Fibroblast of gingiva (primary cell): ENCODE results near the gene RTTN.

Experiments used
- DNase-seq: peaks from one replicate; pipeline ENCODE4 v3.0.0-alpha.2; 2011; ENCODE audit warnings: low read depth

RTTN gene

GRCh38 chr18:70197844-70198243 lies 7.6 kb downstream of the RTTN start:
- DNase-seq, result no peak

- DNase-seq, result no peak
Measured at GRCh38 chr18:70197026-70197425, 8.5 kb downstream of the RTTN start.

GRCh38 chr18:70195852-70196434 lies 9.5 kb downstream of the RTTN start:
- peak; percentile 54 for DNase-seq

- DNase-seq, result no peak
Measured at GRCh38 chr18:70195014-70195614, 10.4 kb downstream of the RTTN start.

GRCh38 chr18:70194227-70194890 lies 11.1 kb downstream of the RTTN start:
- DNase-seq, result no peak

GRCh38 chr18:70190529-70190928 lies 15.0 kb downstream of the RTTN start:
- DNase-seq, result no peak

- DNase-seq, result no peak
Measured at GRCh38 chr18:70188113-70188512, 17.4 kb downstream of the RTTN start.

GRCh38 chr18:70183441-70183840 lies 22.0 kb downstream of the RTTN start:
- DNase-seq, result no peak

GRCh38 chr18:70182548-70182947 lies 22.9 kb downstream of the RTTN start:
- DNase-seq, result no peak

GRCh38 chr18:70181725-70182124 lies 23.8 kb downstream of the RTTN start:
- no peak for DNase-seq

GRCh38 chr18:70181015-70181414 lies 24.5 kb downstream of the RTTN start:
- DNase-seq, result peak; percentile 38

GRCh38 chr18:70176537-70176936 lies 28.9 kb downstream of the RTTN start:
- DNase-seq, result no peak

- DNase-seq, result no peak
Measured at GRCh38 chr18:70175216-70175615, 30.3 kb downstream of the RTTN start.

GRCh38 chr18:70172225-70172624 lies 33.3 kb downstream of the RTTN start:
- peak; percentile 15 for DNase-seq

- no peak for DNase-seq
Measured at GRCh38 chr18:70169747-70170146, 35.7 kb downstream of the RTTN start.

- no peak for DNase-seq
Measured at GRCh38 chr18:70166668-70167067, 38.8 kb downstream of the RTTN start.

- no peak for DNase-seq
Measured at GRCh38 chr18:70165936-70166335, 39.6 kb downstream of the RTTN start.

- no peak for DNase-seq
Measured at GRCh38 chr18:70160073-70160678, 45.3 kb downstream of the RTTN start.

GRCh38 chr18:70158992-70159717 lies 46.3 kb downstream of the RTTN start:
- no peak for DNase-seq

- DNase-seq, result no peak
Measured at GRCh38 chr18:70156886-70157285, 48.6 kb downstream of the RTTN start.

GRCh38 chr18:70154591-70155194 lies 50.8 kb downstream of the RTTN start:
- peak; percentile 32 for DNase-seq

- DNase-seq, result no peak
Measured at GRCh38 chr18:70151614-70152013, 53.9 kb downstream of the RTTN start.
